Activated CD8-positive, alpha-beta T cell treated with anti-CD3 and anti-CD28 coated beads for 36 hours (primary cell): ENCODE data around the gene MAEL. TPM values are rescaled to one million over a fixed set of nuclear protein-coding genes. Genes with fewer than 3 reads are reported as not detected.

ENCODE experiments used
- ATAC-seq: fragments of 200-7000 bp; cut with Tn5 transposase; one replicate; pipeline ENCODE4 v1.10.0; 2021; ENCODE audit warnings: mild to moderate bottlenecking, moderate library complexity
- CTCF ChIA-PET: fragments of 350-600 bp; sonication (Branson Sonifier 250); formaldehyde crosslinking; loops from one replicate; lab custom pipeline; 2021; ENCODE audit warnings: antibody characterized with exemption; lab: Charles Lee
- POLR2A ChIA-PET: fragments of 350-600 bp; sonication (Branson Sonifier 250); formaldehyde crosslinking; loops from one replicate; lab custom pipeline; 2021; ENCODE audit warnings: antibody characterized with exemption; lab: Charles Lee
- DNase-seq: peaks from one replicate; pipeline ENCODE4 v3.0.0-alpha.2; 2020
- H3K27ac Mint-ChIP-seq: one replicate; pipeline ENCODE4 v1.8.0; 2021; ENCODE audit warnings: mild to moderate bottlenecking, mixed read lengths
- H3K27me3 Mint-ChIP-seq: one replicate; pipeline ENCODE4 v1.8.0; 2021; ENCODE audit warnings: mixed read lengths
- H3K36me3 Mint-ChIP-seq: one replicate; pipeline ENCODE4 v1.8.0; 2021; ENCODE audit warnings: low read depth, mixed read lengths
- H3K4me1 Mint-ChIP-seq: one replicate; pipeline ENCODE4 v1.8.0; 2021; ENCODE audit warnings: low read depth, mixed read lengths
- H3K4me3 Mint-ChIP-seq: one replicate; pipeline ENCODE4 v1.8.0; 2021; ENCODE audit warnings: mild to moderate bottlenecking, moderate library complexity, mixed read lengths
- H3K9me3 Mint-ChIP-seq: one replicate; pipeline ENCODE4 v1.8.0; 2021; ENCODE audit warnings: mixed read lengths
- intact Hi-C: fragments of 100-400 bp; cut with micrococcal nuclease; formaldehyde crosslinking; loops from one replicate; pipeline ENCODE4 v1.10.0; 2022
- total RNA-seq, 2 experiments: library from RNA; stranded (reverse); gene quantifications; one replicate each; pipeline ENCODE4 v1.2.3, GENCODE V29; 2021
- TF ChIP-seq, protein P1 (sequence below): fragments of 200-600 bp; IDR thresholded peaks from one replicate; pipeline ENCODE4 v1.8.0; 2022; ENCODE audit warnings: antibody characterized with exemption, mild to moderate bottlenecking

MAEL gene
- total RNA-seq, 2 experiments from 2014 or later = 0.29 TPM; not detected in 1

DNA sequence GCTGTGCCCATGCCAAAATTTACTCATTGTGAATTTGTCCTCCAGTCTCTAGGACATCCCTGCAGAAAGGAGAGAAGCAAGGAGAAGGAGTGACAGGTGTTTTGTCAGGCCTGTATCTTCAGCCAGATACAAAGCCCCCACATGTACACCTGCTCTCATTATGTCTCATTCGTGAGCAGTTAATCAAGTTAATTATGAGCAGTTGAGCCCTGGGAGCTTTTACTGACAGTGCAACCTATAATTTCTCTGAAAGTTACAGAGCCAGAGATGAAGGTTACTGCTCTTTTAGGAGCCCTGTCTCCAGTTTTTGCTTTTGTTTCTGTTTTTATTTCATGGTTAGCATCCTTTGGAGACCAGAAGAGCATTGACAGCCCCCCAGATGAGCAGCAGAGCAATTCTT, 8.7 kb upstream of the MAEL start:
- no peaks in the 10 kb centered on the region for H3K9me3 Mint-ChIP-seq
- peaks cover 14% of the 10 kb centered on the region for H3K27me3 Mint-ChIP-seq
- no peak for ATAC-seq
- H3K4me1 Mint-ChIP-seq = peaks cover 13% of the 10 kb centered on the region
- ChIA-PET POLR2A (no interaction called here), CTCF (interaction anchor here (1.0 to 5.6 kb wide), 6 partner anchors 11 to 86 kb away, joined by 3 to 35 read pairs (median 4); no protein-coding TSS in a partner anchor)
- intact Hi-C loops = no loop called here
- DNase-seq = no peak
- no peak overlapping the region for H3K27ac Mint-ChIP-seq
- TF ChIP-seq, protein P1, sequence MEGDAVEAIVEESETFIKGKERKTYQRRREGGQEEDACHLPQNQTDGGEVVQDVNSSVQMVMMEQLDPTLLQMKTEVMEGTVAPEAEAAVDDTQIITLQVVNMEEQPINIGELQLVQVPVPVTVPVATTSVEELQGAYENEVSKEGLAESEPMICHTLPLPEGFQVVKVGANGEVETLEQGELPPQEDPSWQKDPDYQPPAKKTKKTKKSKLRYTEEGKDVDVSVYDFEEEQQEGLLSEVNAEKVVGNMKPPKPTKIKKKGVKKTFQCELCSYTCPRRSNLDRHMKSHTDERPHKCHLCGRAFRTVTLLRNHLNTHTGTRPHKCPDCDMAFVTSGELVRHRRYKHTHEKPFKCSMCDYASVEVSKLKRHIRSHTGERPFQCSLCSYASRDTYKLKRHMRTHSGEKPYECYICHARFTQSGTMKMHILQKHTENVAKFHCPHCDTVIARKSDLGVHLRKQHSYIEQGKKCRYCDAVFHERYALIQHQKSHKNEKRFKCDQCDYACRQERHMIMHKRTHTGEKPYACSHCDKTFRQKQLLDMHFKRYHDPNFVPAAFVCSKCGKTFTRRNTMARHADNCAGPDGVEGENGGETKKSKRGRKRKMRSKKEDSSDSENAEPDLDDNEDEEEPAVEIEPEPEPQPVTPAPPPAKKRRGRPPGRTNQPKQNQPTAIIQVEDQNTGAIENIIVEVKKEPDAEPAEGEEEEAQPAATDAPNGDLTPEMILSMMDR = no peak
- H3K36me3 Mint-ChIP-seq = no peaks in the 10 kb centered on the region
- H3K4me3 Mint-ChIP-seq = no peak overlapping the region

DNA sequence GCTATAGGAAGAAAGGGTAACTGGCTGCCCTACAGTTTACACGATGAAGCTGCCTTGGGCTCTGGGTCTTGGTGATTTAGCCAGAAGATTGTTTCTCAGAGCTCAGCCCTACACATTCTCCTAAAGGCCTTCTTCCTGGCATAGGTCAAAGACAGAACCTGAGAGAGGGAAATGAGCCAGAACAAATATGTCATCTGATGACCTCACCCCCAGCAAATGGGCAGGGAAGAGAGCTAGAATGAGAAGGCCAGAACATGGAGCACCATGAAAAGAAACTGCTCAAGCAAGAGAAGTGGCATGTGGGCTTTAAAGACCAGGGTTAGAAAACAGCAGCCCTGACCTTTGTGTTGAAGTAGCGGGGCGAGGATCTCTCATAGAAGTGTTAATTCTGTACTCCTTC, 8.3 kb upstream of the MAEL start:
- TF ChIP-seq, protein P1 = no peak
- Mint-ChIP-seq H3K4me3 (no peak overlapping the region), H3K9me3 (no peaks in the 10 kb centered on the region), H3K36me3 (no peaks in the 10 kb centered on the region), H3K27ac (no peak overlapping the region), H3K27me3 (peaks cover 16% of the 10 kb centered on the region), H3K4me1 (peaks cover 12% of the 10 kb centered on the region)
- intact Hi-C loops = no loop called here
- POLR2A ChIA-PET = no interaction called here
- DNase-seq (no peak), ATAC-seq (no peak)
- CTCF ChIA-PET = interaction anchor here (1.2 to 5.6 kb wide), 3 partner anchors 71 to 78 kb away, joined by 3 to 35 read pairs (median 11); no protein-coding TSS in a partner anchor

DNA sequence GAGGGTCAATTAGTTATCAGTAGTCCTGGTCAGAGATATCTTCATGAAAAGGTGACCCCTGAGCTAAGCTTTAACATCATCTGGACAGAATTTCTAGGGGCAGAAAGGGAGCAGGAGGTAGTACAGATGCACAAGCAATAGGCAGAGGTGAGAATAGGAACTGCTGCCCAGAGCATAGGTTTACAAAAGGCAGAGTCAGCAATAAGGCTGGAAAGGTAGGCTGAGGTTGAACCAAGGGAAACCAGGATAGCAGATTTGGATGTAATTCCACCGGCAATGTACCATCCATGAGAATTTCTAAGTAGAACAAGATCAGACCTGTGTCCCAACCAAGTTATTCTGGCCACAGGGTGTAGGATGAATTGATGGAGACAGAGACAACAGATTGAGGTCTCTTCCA, 7.5 kb upstream of the MAEL start:
- H3K4me1 Mint-ChIP-seq = peaks cover 5% of the 10 kb centered on the region
- no peak for ATAC-seq

DNA sequence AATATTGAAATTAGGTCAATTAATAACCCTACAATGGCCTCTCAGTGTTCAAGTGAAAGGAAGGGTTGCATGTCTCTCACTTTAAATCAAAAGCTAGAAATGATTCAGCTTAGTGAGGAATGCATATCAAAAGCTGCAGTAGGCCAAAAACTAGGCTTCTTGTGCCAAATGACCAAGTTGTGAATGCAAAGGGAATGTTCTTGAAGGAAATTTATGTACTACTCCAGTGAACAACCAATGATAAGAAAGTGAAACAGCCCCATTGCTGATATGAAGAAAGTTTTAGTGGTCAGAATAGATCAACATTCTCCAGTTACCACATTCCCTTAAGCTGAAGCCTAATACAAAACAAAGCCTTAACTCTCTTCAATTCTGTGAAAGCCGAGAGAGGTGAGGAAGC, 10.0 kb downstream of the MAEL start:
- CTCF ChIA-PET = interaction anchor here (1.0 to 1.9 kb wide), 3 partner anchors 25 to 89 kb away, joined by 3 to 9 read pairs (median 4); no protein-coding TSS in a partner anchor
- intact Hi-C loops = no loop called here
- POLR2A ChIA-PET = no interaction called here
- DNase-seq (no peak), ATAC-seq (peak; percentile 20)
- H3K4me3 Mint-ChIP-seq = no peak overlapping the region
- peaks cover 12% of the 10 kb centered on the region for H3K9me3 Mint-ChIP-seq
- H3K27ac Mint-ChIP-seq = no peak overlapping the region
- peaks cover 13% of the 10 kb centered on the region for H3K27me3 Mint-ChIP-seq
- no peaks in the 10 kb centered on the region for H3K36me3 Mint-ChIP-seq
- H3K4me1 Mint-ChIP-seq = peaks cover 8% of the 10 kb centered on the region
- TF ChIP-seq, protein P1 = no peak

More for the DNA sequence above, 7.5 kb upstream of the MAEL start:
- H3K36me3 Mint-ChIP-seq = no peaks in the 10 kb centered on the region
- DNase-seq = no peak
- H3K27me3 Mint-ChIP-seq = peaks cover 22% of the 10 kb centered on the region
- no peak overlapping the region for H3K4me3 Mint-ChIP-seq
- intact Hi-C loops = no loop called here
- H3K27ac Mint-ChIP-seq = no peak overlapping the region
- TF ChIP-seq, protein P1 = no peak
- no peaks in the 10 kb centered on the region for H3K9me3 Mint-ChIP-seq
- POLR2A ChIA-PET = no interaction called here
- CTCF ChIA-PET = interaction anchor here (3.1 to 5.6 kb wide), 2 partner anchors 72 to 77 kb away, joined by 11 to 35 read pairs; no protein-coding TSS in a partner anchor

DNA sequence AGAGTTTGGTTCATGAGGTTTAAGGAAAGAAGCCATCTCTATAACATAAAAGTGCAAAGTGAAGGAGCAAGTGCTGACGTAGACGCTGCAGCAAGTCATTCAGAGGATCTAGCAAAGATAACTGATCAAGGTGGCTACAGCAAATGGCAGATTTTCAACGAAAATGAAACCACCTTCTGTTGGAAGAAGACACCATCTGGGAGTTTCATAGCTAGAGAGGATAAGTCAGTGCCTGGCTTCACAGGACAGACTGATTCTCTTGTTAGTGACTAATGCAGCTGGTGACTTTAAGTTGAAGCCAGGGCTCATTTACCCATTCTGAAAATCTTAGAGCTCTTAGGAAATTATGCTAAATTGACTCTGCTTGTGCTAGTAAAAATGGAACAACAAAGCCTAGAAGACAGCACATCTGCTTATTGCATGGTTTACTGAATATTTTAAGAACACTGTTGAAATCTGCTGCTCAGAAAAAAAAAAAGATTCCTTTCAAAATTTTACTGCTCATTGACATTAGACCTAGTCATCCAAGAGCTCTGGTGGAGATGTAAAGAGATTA, 10.5 kb downstream of the MAEL start:
- Mint-ChIP-seq H3K4me1 (peaks cover 8% of the 10 kb centered on the region), H3K27ac (no peak overlapping the region), H3K4me3 (no peak overlapping the region), H3K36me3 (no peaks in the 10 kb centered on the region), H3K9me3 (peaks cover 12% of the 10 kb centered on the region), H3K27me3 (peaks cover 13% of the 10 kb centered on the region)
- TF ChIP-seq, protein P1 = no peak
- ATAC-seq (peak; percentile 76), DNase-seq (no peak)
- CTCF ChIA-PET = interaction anchor here (0.6 to 1.9 kb wide), 4 partner anchors 26 to 90 kb away, joined by 3 to 9 read pairs (median 4); no protein-coding TSS in a partner anchor
- intact Hi-C loops = no loop called here
- POLR2A ChIA-PET = interaction anchor here (0.6 kb wide), 1 partner anchor 42 kb away, joined by 3 read pairs; no protein-coding TSS in a partner anchor
